GM18951 (cell line): Measurements from ENCODE around the gene NXN.
"Not testable (repeated sequence)": the region's sequence is repeated elsewhere in the genome, so short reads cannot be mapped to it uniquely, and the experiment has no call there.

ENCODE experiments used
- POLR2A ChIP-seq: IDR thresholded peaks from 4 replicates; pipeline ENCODE4 v1.6.1; 2011; ENCODE audit warnings: mild to moderate bottlenecking; ENCODE audit not compliant: insufficient read length, insufficient read depth; ENCODE audit errors: extremely low read depth
- in situ Hi-C: fragments of 300-500 bp; cut with MboI; formaldehyde crosslinking; loops from one replicate; pipeline ENCODE4 v1.12.0; 2022; ENCODE audit warnings: low sequenced_read_pairs, mixed read lengths, inconsistent platforms; ENCODE audit not compliant: unreplicated experiment

The NXN gene

GRCh38 chr17:949623-950303, 29.8 kb downstream of the NXN start:
- in situ Hi-C loops, result no loop called here
- TF ChIP-seq POLR2A, result no peak

DNA sequence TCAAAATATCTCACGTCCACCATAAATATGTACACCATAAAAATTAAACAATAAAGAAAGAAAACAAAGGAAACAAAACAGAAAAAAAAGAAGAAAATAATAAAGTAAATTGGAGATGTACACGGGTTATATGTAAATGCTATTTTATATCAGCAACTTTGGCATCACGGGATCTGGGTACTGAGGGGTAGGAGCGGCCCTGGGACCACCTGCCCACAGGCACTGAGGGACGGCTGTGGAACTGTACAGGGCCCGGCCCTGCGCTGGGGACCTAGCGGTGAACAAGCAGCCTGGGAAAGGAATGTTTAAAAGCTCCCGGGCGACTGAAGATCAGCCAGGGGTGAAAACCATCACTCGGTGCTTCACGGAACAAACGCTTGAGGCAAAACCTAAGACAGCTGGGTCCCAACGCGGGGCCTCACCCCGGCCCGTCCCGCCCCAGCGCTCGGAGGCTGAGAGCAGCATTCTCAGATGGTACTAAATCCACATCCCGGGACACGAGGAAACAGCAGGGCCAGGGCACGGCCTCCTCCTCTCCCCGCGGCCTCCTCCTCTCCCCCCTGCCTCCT, 31.2 kb downstream of the NXN start:
- in situ Hi-C loops, result no loop called here
- no peak for TF ChIP-seq POLR2A

GRCh38 chr17:946510-947236, 32.9 kb downstream of the NXN start:
- in situ Hi-C loops, result no loop called here
- no peak for TF ChIP-seq POLR2A

GRCh38 chr17:945672-946071, 33.9 kb downstream of the NXN start:
- in situ Hi-C loops, result no loop called here
- no peak for TF ChIP-seq POLR2A

- in situ Hi-C loops, result no loop called here
- no peak for TF ChIP-seq POLR2A
Measured at GRCh38 chr17:944266-944826, 35.2 kb downstream of the NXN start.

DNA sequence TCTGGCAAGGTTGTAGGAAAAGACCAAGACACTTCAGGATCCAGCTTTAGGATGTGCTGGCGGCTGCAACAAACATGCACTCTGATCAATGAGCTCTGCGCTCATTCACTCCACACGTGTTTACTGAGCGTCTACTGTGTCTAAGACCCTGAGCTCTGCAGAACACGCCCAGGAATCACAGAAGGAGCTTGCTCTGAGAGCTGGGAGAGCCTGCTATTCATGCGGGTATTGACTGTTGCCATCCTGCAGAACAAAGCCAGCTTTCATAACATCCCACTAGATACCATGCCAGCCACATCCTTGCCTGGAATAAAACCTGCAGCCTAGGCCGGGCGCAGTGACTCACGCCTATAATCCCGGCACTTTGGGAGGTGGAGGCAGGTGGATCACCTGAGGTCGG, 44.1 kb downstream of the NXN start:
- in situ Hi-C loops, result no loop called here
- TF ChIP-seq POLR2A, result no peak

DNA sequence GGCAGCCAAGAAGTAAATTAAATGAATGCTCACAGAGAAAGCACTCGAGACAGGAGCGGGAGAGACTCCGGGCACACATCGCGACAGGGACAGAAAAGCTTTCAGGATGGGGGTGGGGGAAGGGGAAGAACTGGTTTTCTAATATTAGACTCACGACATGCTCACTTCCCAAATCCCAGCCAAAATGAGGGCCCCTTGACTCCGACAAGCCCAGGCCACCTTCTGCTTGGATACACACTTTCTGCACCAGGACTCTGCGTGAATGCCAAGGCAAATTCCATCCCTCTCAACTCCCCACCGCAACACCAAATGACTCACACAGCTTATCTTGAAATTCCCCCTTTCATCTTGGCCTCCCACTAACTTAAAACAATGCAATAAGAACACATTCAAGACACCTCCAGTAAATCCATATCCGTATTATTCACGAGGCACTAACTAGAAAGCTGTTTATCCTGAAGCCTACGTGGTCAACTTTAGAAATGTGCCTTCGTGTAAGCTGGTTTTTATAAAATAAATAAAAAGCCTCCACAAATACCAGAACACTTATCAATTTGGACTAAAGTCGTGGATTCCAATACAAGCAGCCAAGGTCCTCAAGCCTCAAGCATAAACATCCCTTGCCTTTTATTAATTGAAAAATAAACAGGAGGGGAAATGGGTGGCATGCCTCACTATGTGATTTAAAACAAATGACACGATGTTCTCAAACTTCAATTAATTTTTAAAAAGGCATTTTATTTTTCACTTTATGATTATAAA, 46.1 kb downstream of the NXN start:
- no peak for TF ChIP-seq POLR2A
- in situ Hi-C loops, result no loop called here

GRCh38 chr17:930258-930657, 49.3 kb downstream of the NXN start:
- no peak for TF ChIP-seq POLR2A
- in situ Hi-C loops, result no loop called here

DNA sequence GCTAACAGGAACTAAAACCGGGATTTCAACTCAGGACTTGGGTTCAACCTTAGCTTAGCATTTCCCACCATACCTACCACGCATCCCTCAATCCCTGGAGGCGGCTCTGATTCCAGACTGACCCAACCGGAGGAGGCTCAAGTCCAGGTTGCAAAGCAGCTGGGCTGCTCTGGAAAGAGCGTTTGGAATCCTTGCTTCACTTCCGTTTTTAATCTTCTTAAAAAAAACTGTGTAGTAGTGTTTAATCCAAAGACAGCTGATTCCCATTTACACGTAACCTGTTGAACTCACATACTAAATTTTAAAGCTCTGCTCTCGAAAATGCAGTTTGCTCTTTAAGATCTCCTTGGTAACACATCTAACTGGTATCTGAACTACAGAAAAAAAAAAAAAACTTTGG, 50.0 kb downstream of the NXN start:
- in situ Hi-C loops, result no loop called here
- no peak for TF ChIP-seq POLR2A

DNA sequence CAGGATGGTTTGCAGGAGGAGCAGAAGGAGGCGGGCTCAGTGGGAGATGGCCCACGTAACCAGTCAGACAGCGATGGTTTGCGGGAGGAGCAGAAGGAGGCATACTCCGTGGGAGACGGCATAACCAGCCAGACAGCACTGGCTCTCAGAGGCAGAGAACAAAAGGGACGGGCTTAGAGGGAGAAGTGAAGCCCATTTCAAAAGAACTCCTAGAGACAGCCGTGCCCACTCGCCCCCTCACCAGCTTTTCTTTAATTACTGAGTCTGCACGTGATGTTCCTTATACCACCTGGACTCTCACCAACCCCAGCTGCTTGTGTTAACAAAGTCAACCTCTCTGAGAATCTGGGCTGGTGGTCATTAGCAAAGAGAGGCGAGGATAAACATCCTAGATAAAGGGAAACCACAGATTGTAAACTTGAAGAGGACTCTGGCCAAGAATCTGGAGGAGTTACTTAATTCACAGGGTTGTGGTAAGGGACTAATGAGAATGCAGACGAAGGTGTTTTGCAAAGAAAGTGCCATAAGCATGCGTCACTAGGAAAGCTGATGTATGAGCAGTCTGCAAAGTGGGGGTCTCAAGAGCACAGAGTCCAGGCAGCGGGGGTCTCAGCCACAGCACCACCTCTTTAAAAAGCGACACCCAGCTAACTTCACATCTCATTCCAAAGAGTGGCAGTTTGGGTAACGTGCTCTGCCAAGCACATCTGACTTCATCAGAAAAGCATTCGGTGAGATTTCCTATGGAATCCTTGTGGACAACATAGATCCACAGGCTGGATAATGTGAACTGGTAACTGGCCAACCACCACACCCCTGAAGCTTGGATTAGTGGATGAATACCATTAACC, 51.7 kb downstream of the NXN start:
- in situ Hi-C loops, result no loop called here
- TF ChIP-seq POLR2A, result no peak

GRCh38 chr17:925817-926216, 53.8 kb downstream of the NXN start:
- no peak for TF ChIP-seq POLR2A
- in situ Hi-C loops, result no loop called here

GRCh38 chr17:924711-925475, 54.7 kb downstream of the NXN start:
- no peak for TF ChIP-seq POLR2A
- in situ Hi-C loops, result no loop called here

- in situ Hi-C loops, result not testable (repeated sequence)
Measured at GRCh38 chr17:924306-924705, 55.3 kb downstream of the NXN start.
